Mucosa of rectum (tissue), 2 donors: ENCODE data around the gene STUM.
"Not testable (repeated sequence)": the region's sequence is repeated elsewhere in the genome, so short reads cannot be mapped to it uniquely, and the experiment has no call there.

Experiments used
- H3K27ac ChIP-seq, 2 donors: one replicate each; pipeline ENCODE4 v1.7.0; 2013; ENCODE audit warnings: inconsistent platforms in 2 of 2, low read depth in 2 of 2, low read length in 2 of 2
- H3K27me3 ChIP-seq, 2 donors: one replicate each; pipeline ENCODE4 v1.7.0; 2013; ENCODE audit warnings: low read length in 2 of 2; ENCODE audit not compliant: control insufficient read depth in 2 of 2, insufficient read depth in 2 of 2
- H3K36me3 ChIP-seq, 2 donors: one replicate each; pipeline ENCODE4 v1.7.0; 2013; ENCODE audit warnings: low read length in 2 of 2; ENCODE audit not compliant: control insufficient read depth in 2 of 2, insufficient read depth in 2 of 2
- H3K4me1 ChIP-seq, 2 donors: one replicate each; pipeline ENCODE4 v1.7.0; 2013; ENCODE audit warnings: low read length in 2 of 2, mild to moderate bottlenecking in 1 of 2; ENCODE audit not compliant: control insufficient read depth in 2 of 2, insufficient read depth in 2 of 2
- H3K4me3 ChIP-seq, 2 donors: one replicate each; pipeline ENCODE4 v1.7.0; 2013; ENCODE audit warnings: low read length in 2 of 2
- H3K9ac ChIP-seq, 2 donors: one replicate each; pipeline ENCODE4 v1.7.0; 2013; ENCODE audit warnings: low read length in 2 of 2, low read depth in 1 of 2, mild to moderate bottlenecking in 1 of 2
- H3K9me3 ChIP-seq, 2 donors: one replicate each; pipeline ENCODE4 v1.7.0; 2013; ENCODE audit warnings: low read length in 2 of 2; ENCODE audit not compliant: control insufficient read depth in 2 of 2
- donor health status: healthy.
- donor health status: Normal muscosa, but diverticular disease.

STUM gene

DNA sequence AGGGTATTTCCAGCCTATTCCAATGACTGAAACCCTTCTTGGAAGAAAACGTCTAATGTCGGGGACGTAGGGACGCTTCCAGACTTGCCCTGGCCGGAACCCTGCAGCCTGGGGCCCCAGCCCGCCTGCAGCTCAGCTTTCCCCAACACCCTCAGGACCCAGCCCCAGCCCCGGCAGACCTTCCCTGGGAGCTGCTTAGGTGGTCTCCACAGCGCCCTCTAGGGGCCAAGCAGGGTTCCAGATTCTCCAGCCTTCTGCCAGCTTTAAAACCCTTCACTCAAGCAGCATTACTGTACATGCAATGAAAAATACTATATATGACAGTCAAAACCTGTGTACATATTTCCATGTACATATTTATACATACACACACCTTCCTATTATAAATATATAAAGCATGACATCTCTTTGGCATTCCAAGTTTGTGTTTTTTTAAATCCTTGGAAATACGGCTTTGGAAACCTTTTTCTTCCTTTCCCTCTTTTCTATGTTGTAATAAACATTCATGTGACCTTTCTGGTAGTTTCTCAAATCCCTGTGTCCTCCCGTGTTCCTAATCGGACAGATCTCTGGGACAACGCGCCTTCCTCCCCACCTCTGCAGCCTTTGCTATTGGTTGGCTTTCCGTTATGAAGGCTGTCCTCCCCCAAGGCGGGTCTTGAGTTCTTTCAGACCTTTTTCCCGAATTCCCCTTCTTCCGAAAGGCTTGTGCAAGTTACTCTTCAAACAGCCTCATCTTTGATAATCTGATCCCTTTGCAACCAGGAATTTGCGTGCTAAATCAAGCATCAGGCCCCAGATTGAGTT, 60.3 kb downstream of the STUM start:
- H3K9ac ChIP-seq = no peak overlapping the region
- no peak overlapping the region for H3K4me3 ChIP-seq
- H3K4me1 ChIP-seq = peaks cover 3% of the 10 kb centered on the region in 2 donors
- H3K27ac ChIP-seq = no peak overlapping the region
- H3K27me3 ChIP-seq = no peaks in the 10 kb centered on the region
- no peaks in the 10 kb centered on the region for H3K36me3 ChIP-seq
- H3K9me3 ChIP-seq = no peaks in the 10 kb centered on the region

DNA sequence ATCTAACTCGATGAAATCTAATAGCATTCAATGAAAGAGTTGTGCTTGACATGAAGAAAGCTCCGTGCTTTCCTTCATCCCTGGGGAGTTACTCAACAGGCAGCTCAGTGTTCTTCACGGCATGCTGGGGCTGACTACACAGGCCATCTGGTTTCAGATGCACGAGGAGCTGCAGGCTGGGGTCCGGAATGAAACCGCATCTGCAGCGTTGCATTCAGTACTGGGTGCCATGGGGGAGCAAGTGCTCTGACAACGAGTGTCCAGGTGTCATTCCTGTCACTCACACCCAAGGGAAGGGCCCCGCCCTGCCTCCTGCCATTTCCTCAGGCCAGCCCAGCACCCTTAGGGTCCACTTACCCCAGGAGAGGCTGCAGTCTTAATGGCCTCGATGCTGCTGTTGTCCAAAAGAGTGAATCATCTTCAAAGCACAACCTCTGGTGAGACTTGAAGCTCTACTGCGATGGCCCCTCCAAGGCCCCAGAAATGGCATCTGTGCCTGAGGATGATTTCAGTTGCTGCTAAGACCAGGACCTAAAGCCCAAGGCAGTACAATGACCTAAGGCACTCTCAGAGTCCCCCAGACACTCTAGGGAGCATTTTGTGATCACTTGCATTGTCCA, 61.4 kb downstream of the STUM start:
- no peaks in the 10 kb centered on the region for H3K9me3 ChIP-seq
- H3K27me3 ChIP-seq = no peaks in the 10 kb centered on the region
- no peak overlapping the region for H3K4me3 ChIP-seq
- no peak overlapping the region for H3K27ac ChIP-seq
- H3K9ac ChIP-seq = no peak overlapping the region
- no peaks in the 10 kb centered on the region for H3K36me3 ChIP-seq
- peaks cover 0 to 3% of the 10 kb centered on the region in 2 donors for H3K4me1 ChIP-seq

DNA sequence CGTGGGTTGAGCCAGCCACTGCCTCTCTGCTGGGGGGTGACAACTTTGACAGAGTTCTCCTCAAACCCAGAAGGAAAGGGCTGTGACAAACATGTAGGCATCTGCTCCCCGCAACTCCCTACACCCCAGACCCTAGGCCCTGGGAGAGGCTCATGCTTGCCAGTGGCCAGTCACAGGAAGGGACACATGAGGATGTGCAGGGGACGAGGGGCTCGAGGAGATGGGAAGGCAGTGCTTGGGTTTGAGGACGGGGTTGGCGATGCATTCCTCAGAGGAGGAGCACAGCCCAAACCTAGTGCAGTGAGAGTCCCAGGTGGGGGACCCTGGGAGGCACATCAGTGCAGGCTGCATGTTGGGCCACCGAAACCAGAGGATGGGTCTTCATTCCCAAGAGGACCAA, 62.1 kb downstream of the STUM start:
- peaks cover 0 to 3% of the 10 kb centered on the region in 2 donors for H3K4me1 ChIP-seq
- no peak overlapping the region for H3K27ac ChIP-seq
- H3K4me3 ChIP-seq = no peak overlapping the region
- H3K9ac ChIP-seq = no peak overlapping the region
- H3K27me3 ChIP-seq = no peaks in the 10 kb centered on the region
- no peaks in the 10 kb centered on the region for H3K36me3 ChIP-seq
- no peaks in the 10 kb centered on the region for H3K9me3 ChIP-seq

DNA sequence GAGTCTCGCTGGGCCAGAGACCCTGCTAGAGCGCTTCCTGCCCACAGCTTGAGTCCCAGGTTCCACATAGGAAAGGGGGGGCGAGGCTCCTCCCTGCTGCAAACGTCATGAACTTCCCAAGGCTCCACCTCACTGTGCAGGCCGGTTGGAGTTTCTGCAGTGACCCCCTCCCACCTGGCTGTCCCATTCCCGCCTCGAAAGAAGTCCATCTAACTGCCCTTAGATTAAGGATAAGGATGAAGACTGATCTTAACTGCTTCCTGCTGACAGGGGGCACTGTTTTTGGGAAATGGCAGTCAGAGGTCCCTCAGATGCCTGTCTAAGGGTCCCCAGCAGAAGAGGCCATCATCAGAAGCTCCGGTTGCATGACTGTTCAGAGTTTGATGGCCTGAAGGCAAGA, 62.7 kb downstream of the STUM start:
- H3K27ac ChIP-seq = no peak overlapping the region
- no peak overlapping the region for H3K4me3 ChIP-seq
- no peaks in the 10 kb centered on the region for H3K9me3 ChIP-seq
- H3K4me1 ChIP-seq = peaks cover 0 to 3% of the 10 kb centered on the region in 2 donors
- H3K9ac ChIP-seq = no peak overlapping the region
- H3K27me3 ChIP-seq = no peaks in the 10 kb centered on the region
- H3K36me3 ChIP-seq = no peaks in the 10 kb centered on the region

DNA sequence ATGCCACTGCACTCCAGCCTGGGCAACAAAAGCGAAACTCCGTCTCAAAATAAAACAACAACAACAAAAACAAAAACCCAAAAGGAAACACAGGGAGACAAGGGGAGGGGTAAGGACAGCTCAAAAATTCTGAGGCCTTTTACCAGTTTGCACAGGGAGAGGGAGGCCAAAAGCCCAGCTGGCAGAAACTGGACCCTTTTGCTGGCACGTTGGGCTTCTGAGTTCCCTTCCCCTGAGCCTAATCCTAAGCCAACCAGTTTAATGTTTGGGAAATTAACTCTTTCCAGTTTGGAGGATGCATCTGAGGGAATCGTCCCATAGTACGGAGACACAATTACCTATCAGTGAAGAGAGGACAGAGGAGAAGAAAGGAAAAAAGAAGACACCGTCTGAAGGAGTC, 63.4 kb downstream of the STUM start:
- not testable (repeated sequence) for H3K9me3 ChIP-seq, H3K4me1 ChIP-seq, H3K4me3 ChIP-seq, H3K27me3 ChIP-seq, H3K9ac ChIP-seq, H3K27ac ChIP-seq, H3K36me3 ChIP-seq

DNA sequence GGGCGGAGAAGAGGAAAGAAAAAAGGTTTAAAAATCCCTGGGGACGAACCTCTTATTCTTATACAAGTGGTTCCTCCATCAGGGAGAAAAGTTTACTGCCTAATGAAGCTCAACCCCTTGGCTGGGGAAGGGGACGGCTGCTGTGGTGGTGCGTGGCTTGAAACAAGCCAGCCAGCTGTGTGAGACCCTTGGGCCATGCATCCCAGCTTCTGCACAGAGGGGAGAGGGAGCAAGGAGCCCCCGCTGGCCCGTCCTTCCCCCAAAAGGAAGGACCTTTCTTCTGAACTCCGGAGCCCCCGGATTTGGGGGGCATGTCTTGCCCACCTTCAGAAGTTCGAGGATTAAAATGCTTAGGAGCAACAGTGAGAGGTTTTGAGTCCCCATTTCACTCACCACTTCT, 67.3 kb downstream of the STUM start:
- no peak overlapping the region for H3K4me3 ChIP-seq
- H3K27me3 ChIP-seq = no peaks in the 10 kb centered on the region
- no peak overlapping the region for H3K27ac ChIP-seq
- no peaks in the 10 kb centered on the region for H3K9me3 ChIP-seq
- H3K4me1 ChIP-seq = no peaks in the 10 kb centered on the region
- no peaks in the 10 kb centered on the region for H3K36me3 ChIP-seq
- no peak overlapping the region for H3K9ac ChIP-seq

DNA sequence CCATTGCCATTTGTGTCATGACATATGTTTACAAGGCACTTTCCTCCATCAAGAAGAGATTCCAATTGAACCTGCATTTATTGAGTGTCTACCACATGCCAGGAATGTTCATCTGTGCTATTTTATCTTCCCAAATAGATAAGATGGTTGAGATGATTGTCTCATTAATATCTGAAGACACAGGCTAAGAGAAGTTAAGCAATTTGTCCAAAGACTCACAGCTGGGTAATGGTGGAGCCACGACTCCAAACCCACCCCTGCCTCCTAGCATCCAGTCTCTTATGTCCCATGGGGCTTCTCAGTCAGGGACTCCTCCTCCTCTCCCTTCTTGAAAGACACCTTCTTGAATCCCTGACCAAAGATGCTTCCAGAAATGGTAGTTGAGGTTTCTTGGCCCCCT, 68.1 kb downstream of the STUM start:
- no peaks in the 10 kb centered on the region for H3K4me1 ChIP-seq
- H3K27ac ChIP-seq = no peak overlapping the region
- H3K4me3 ChIP-seq = no peak overlapping the region
- H3K9ac ChIP-seq = no peak overlapping the region
- H3K36me3 ChIP-seq = no peaks in the 10 kb centered on the region
- H3K9me3 ChIP-seq = no peaks in the 10 kb centered on the region
- H3K27me3 ChIP-seq = no peaks in the 10 kb centered on the region

DNA sequence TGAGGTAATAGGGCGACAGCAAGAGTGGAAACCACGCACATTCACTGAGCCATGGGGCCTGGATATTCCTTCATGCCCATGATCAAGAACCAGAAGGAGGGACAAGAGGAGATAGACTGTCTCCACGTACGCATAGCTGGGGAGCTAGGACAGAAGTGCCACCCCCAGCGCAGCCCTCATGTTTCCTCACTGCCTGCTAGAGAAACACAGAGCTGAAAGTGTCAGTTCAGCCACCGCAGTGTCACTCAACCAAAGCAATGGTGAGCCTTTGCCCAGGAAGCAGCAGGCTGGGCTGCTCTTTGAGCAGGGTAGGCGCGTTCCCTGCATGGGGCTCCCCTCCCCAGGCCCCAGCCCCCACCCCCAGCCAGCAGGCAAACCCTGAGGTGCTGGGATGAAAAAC, 68.5 kb downstream of the STUM start:
- Histone ChIP-seq H3K9ac (no peak overlapping the region), H3K4me3 (no peak overlapping the region), H3K27ac (no peak overlapping the region), H3K36me3 (no peaks in the 10 kb centered on the region), H3K4me1 (no peaks in the 10 kb centered on the region), H3K27me3 (no peaks in the 10 kb centered on the region), H3K9me3 (no peaks in the 10 kb centered on the region)

DNA sequence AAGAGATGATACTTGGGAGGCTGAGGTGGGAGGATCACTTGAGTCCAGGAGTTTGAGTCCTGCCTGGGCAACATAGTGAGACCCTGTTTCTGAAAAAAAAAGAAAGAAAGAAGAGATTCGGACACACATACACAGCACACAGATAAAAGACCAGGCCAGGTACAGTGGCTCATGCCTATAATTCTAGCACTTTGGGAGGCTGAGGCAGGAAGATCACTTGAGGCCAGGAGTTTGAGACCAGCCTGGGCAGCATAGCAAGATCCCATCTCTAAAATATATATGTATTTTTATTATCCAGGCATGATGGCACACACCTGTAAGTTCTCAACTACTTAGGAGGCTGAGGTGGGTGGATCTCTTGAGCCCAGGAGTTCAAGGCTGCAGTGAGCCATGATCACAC, 69.2 kb downstream of the STUM start:
- not testable (repeated sequence) for H3K4me3 ChIP-seq, H3K4me1 ChIP-seq, H3K27ac ChIP-seq, H3K27me3 ChIP-seq, H3K36me3 ChIP-seq, H3K9ac ChIP-seq, H3K9me3 ChIP-seq

DNA sequence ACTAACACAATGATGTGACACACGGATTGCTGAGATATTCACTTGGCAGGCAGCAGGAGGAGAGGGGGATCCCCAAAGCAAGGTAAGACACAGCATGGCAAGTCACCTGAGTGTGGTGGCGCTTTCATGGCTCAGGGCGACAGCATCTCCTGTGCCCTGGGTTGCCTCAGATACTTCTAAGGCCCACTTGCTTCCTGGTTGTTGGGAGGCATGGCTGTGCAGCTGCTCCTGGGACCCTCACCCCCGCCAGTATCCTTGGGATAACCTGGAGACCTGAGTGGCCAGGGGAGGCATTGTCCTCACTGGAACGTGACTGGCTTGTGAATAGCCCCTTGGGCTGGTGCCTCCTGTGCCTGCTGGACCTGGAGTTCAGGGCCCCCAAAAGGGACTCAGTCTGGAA, 69.8 kb downstream of the STUM start:
- Histone ChIP-seq H3K9me3 (no peaks in the 10 kb centered on the region), H3K27me3 (no peaks in the 10 kb centered on the region), H3K27ac (no peak overlapping the region), H3K4me3 (no peak overlapping the region), H3K9ac (no peak overlapping the region), H3K4me1 (no peaks in the 10 kb centered on the region), H3K36me3 (no peaks in the 10 kb centered on the region)
